Measurements from ENCODE around the gene GADD45B. TPM values are rescaled to one million over a fixed set of nuclear protein-coding genes. Genes with fewer than 3 reads are reported as not detected.

Gene GADD45B
- total RNA-seq, 1 experiment from 2014 or later = 37.9 TPM

DNA sequence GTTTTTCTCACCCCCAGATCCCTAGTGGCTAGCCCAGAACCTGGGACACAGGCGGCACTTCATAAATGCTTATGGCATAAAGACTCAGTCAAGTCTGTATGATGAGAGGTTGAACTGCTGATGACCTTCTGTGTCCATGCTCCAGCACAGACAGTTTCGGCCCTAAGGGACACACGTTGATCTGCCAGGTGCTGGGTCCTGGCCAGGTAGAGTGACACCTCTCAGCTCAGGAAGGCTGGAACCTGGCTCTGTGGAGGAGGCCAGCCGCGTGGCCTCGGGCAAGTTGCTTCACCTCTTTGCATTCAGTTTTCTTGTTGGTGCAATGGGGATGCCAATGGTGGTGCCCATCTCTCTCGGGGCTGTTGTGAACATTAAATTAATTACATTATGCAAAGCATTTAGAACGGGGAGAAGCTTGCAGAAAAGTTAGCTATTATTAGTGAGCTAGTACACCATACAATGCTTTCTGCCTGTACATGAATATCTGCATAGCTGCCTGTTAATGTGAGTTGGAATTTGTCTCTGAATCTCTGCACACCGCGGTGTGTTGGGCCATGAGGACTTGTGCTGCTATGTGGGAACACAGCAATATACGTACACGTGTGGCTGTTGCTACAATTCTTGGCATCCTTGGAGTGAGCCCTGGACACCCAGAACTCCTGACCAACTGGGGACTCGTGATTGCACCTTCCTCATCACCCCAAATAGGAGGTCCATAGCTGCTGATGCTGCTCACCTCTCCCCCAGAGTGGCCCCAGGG, 8.4 kb downstream of the GADD45B start:
- Histone ChIP-seq H3K36me3 (ENCODE audit: control insufficient read depth in 1 of 2, insufficient read depth in 2 of 2, low read length in 2 of 2) (no peaks in the 10 kb centered on the region), H3K27ac (ENCODE audit: low read depth, low read length) (no peak overlapping the region), H3K27me3 (ENCODE audit: insufficient read depth, low read length) (no peaks in the 10 kb centered on the region), H3K9me2 (ENCODE audit: insufficient read depth) (no peaks in the 10 kb centered on the region), H3K4me2 (ENCODE audit: low read length) (no peak overlapping the region), H4K20me1 (ENCODE audit: insufficient read depth) (no peaks in the 10 kb centered on the region), H3K9ac (ENCODE audit: low read length) (no peak overlapping the region), H3K79me2 (ENCODE audit: insufficient read depth, low read length) (no peaks in the 10 kb centered on the region), H3K9me3 (ENCODE audit: control insufficient read depth in 1 of 2, insufficient read depth in 1 of 2, low read depth in 1 of 2, low read length in 2 of 2) (no peaks in the 10 kb centered on the region), H2AFZ (ENCODE audit: low read depth, low read length, poor library complexity, severe bottlenecking) (no peak overlapping the region), H3K4me1 (ENCODE audit: control insufficient read depth in 1 of 2, insufficient read depth in 2 of 2, low read length in 2 of 2) (peaks cover under 1 to 2% of the 10 kb centered on the region in 2 experiments; a peak in 3 of 4 replicates), H3K4me3 (replicated peaks in 1 of 2; ENCODE audit: low read depth in 1 of 2, low read length in 2 of 2) (no peak overlapping the region)
- ChIA-PET CTCF (no interaction called here), POLR2A (interaction anchor here (0.6 to 1.4 kb wide), 2 partner anchors 9 to 96 kb away, joined by 5 to 8 read pairs; partner anchors contain the start of gene GADD45B), RAD21 (ENCODE audit: low non-redundant PET in 1 of 2, low total read pairs in 2 of 2, uncharacterized antibody in 2 of 2, unreplicated experiment in 2 of 2) (no interaction called here)
- intact Hi-C loops (cut with micrococcal nuclease) = no loop called here
- BruUV-seq (replicated peaks) = no TSS peak
- ATAC-seq = no peak
- no peak for DNase-seq (ENCODE audit: low read depth, low spot score)
- TF ChIP-seq EGR1 (IDR thresholded peaks at IDR 0.05; ENCODE audit: low read depth) (no peak), EZH2 (IDR thresholded peaks at IDR 0.05) (no peak), ELF1 (IDR thresholded peaks at IDR 0.05; ENCODE audit: borderline replicate concordance, low read depth) (no peak), TCF7L2 (IDR thresholded peaks at IDR 0.05; ENCODE audit: borderline replicate concordance, extremely low read depth, insufficient read depth, insufficient read length) (no peak), FOSL1 (IDR thresholded peaks at IDR 0.05; ENCODE audit: low read depth) (no peak), POLR2A (IDR thresholded peaks at IDR 0.05; ENCODE audit: borderline replicate concordance, extremely low read depth, insufficient read depth, insufficient read length) (no peak), EZH2phosphoT487 (IDR thresholded peaks at IDR 0.05; ENCODE audit: borderline replicate concordance) (no peak), SRF (IDR thresholded peaks at IDR 0.05; ENCODE audit: low read depth) (no peak), SIN3A (IDR thresholded peaks at IDR 0.05; ENCODE audit: low read depth) (no peak), POLR2AphosphoS5 (IDR thresholded peaks at IDR 0.05; ENCODE audit: low read depth, low read length) (no peak)
- TF ChIP-seq, protein P1, sequence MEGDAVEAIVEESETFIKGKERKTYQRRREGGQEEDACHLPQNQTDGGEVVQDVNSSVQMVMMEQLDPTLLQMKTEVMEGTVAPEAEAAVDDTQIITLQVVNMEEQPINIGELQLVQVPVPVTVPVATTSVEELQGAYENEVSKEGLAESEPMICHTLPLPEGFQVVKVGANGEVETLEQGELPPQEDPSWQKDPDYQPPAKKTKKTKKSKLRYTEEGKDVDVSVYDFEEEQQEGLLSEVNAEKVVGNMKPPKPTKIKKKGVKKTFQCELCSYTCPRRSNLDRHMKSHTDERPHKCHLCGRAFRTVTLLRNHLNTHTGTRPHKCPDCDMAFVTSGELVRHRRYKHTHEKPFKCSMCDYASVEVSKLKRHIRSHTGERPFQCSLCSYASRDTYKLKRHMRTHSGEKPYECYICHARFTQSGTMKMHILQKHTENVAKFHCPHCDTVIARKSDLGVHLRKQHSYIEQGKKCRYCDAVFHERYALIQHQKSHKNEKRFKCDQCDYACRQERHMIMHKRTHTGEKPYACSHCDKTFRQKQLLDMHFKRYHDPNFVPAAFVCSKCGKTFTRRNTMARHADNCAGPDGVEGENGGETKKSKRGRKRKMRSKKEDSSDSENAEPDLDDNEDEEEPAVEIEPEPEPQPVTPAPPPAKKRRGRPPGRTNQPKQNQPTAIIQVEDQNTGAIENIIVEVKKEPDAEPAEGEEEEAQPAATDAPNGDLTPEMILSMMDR (IDR thresholded peaks at IDR 0.05 in 2 of 3, conservative IDR thresholded peaks at IDR 0.05 in 1 of 3; ENCODE audit: borderline replicate concordance in 1 of 3, insufficient read depth in 1 of 3, low read depth in 2 of 3, low read length in 2 of 3) = no peak
- TF ChIP-seq, protein P2, sequence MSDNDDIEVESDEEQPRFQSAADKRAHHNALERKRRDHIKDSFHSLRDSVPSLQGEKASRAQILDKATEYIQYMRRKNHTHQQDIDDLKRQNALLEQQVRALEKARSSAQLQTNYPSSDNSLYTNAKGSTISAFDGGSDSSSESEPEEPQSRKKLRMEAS (IDR thresholded peaks at IDR 0.05) = no peak

Measured in HCT116 (cell line).